ENCODE results near the gene TWIST2.

TWIST2 gene

DNA sequence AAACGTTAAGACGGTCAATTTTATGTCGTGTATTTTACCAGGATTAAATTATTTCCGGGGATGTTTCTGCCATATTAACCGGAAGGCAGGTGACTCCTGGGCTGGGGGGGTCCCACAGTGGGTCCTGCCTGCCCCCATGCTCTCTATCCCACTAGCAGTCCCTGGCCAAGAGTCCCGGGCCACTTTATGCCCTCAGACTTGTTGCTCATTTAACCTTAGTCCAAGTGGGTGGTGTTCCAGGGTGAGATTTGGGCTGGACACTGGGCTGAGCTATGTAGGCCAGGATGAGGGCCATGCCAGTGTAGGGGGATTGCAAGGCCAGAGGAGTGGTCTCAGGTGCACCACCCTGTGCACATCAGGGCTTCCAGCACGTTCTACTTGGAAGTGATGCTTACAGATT lies 24.1 kb downstream of the TWIST2 start:
- H3K14ac ChIP-seq (ENCODE audit: low read length) = no peak overlapping the region
- no peak overlapping the region for H3K9ac ChIP-seq (ENCODE audit: low read depth, low read length, poor library complexity)
- no peaks in the 10 kb centered on the region for H3K9me3 ChIP-seq (replicated peaks in 1 of 2; ENCODE audit: control insufficient read depth in 2 of 2, insufficient read depth in 1 of 2, low read depth in 1 of 2, low read length in 2 of 2)
- no peak overlapping the region for H3K18ac ChIP-seq (ENCODE audit: low read length)
- peaks cover 0 to 13% of the 10 kb centered on the region in 2 donors for H3K4me1 ChIP-seq (ENCODE audit: control insufficient read depth in 2 of 2, insufficient read depth in 1 of 2, low read depth in 1 of 2, low read length in 2 of 2)
- no peak overlapping the region for H3K4me3 ChIP-seq (ENCODE audit: low read length in 2 of 2)
- no peak overlapping the region for H2BK5ac ChIP-seq (ENCODE audit: low read length)
- no CpG with 5 or more reads among the region's 7 CpGs for WGBS, 2 donors (ENCODE audit: extremely low coverage in 2 of 2, insufficient read length in 2 of 2, insufficient replicate concordance in 1 of 2)
- H4K91ac ChIP-seq (ENCODE audit: low read depth, low read length, poor library complexity) = no peak overlapping the region
- H3K4me2 ChIP-seq (ENCODE audit: insufficient read depth, low read length, poor library complexity, severe bottlenecking) = no peak overlapping the region
- H2AK5ac ChIP-seq (ENCODE audit: low read depth, low read length) = no peak overlapping the region
- H2BK120ac ChIP-seq (ENCODE audit: low read depth, low read length) = no peak overlapping the region
- no peak for DNase-seq (ENCODE audit: low spot score)
- H3K4ac ChIP-seq (ENCODE audit: low read length) = no peak overlapping the region
- H3K79me1 ChIP-seq (ENCODE audit: low read depth, low read length) = peaks cover 1% of the 10 kb centered on the region
- no peak overlapping the region for H2BK15ac ChIP-seq (ENCODE audit: low read length)
- no peak overlapping the region for H2BK12ac ChIP-seq (ENCODE audit: low read length)
- H3K27me3 ChIP-seq (ENCODE audit: control insufficient read depth in 3 of 3, insufficient read depth in 3 of 3, low read depth in 1 of 3, low read length in 3 of 3) = peaks cover 0 to 10% (median 0%) of the 10 kb centered on the region in 3 experiments
- no peak overlapping the region for H3K27ac ChIP-seq (replicated peaks; ENCODE audit: low read length)
- H2AFZ ChIP-seq (ENCODE audit: low read length) = no peak overlapping the region
- H3K36me3 ChIP-seq (replicated peaks in 1 of 2; ENCODE audit: control insufficient read depth in 2 of 2, insufficient read depth in 2 of 2, low read length in 2 of 2) = no peaks in the 10 kb centered on the region
- no peak overlapping the region for H3K23ac ChIP-seq (ENCODE audit: low read depth, low read length, poor library complexity)
- no peak overlapping the region for H4K8ac ChIP-seq (ENCODE audit: low read depth, low read length)

DNA sequence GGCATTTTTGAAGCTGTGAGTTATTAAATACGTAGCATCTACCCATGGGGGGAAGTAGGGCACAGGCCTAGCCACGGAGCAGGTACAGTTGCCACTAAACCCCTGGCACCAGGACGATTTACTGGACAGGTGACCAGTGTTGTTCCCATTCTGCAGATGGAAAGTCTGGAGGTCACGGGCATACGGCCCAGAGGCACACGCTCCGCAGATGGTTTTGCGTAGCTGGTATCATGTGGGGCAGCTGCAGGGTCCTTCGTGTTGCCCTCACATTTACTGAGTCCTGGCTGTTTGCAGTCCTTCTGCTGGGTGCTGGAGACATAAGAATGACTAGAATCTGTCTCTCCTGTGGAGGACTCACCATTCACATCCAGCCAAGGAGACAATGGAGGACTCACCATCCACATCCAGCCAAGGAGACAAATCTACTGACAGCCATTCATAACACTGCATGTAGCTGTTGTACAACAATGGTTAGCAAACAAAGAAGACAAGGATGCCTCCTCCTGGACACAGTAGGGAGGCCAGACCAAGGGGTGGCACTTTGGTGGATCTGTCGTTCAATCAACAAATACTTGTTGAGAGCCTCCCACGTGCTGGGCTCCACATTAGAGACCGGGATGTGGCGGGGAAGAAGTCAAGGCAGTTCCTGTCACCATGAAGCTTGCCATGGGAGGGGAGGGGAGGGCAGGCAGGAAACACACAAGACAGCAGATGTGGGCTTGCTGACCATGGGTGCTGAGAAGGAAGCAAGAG lies 24.9 kb downstream of the TWIST2 start:
- no peak overlapping the region for H2BK12ac ChIP-seq (ENCODE audit: low read length)
- no peak overlapping the region for H3K4me2 ChIP-seq (ENCODE audit: insufficient read depth, low read length, poor library complexity, severe bottlenecking)
- H3K9ac ChIP-seq (ENCODE audit: low read depth, low read length, poor library complexity) = no peak overlapping the region
- H3K79me1 ChIP-seq (ENCODE audit: low read depth, low read length) = peaks cover 1% of the 10 kb centered on the region
- peak overlapping the region; percentile 63 for H3K23ac ChIP-seq (ENCODE audit: low read depth, low read length, poor library complexity)
- no peak overlapping the region for H2BK15ac ChIP-seq (ENCODE audit: low read length)
- no peak for DNase-seq (ENCODE audit: low spot score)
- no peak overlapping the region for H2BK5ac ChIP-seq (ENCODE audit: low read length)
- H2AFZ ChIP-seq (ENCODE audit: low read length) = no peak overlapping the region
- H2BK120ac ChIP-seq (ENCODE audit: low read depth, low read length) = no peak overlapping the region
- no peak overlapping the region for H3K4me3 ChIP-seq (ENCODE audit: low read length in 2 of 2)
- peaks cover 0 to 9% of the 10 kb centered on the region in 2 donors for H3K4me1 ChIP-seq (ENCODE audit: control insufficient read depth in 2 of 2, insufficient read depth in 1 of 2, low read depth in 1 of 2, low read length in 2 of 2)
- H4K8ac ChIP-seq (ENCODE audit: low read depth, low read length) = peak overlapping the region; percentile 17
- peak overlapping the region; percentile 54 for H2AK5ac ChIP-seq (ENCODE audit: low read depth, low read length)
- no peaks in the 10 kb centered on the region for H3K36me3 ChIP-seq (replicated peaks in 1 of 2; ENCODE audit: control insufficient read depth in 2 of 2, insufficient read depth in 2 of 2, low read length in 2 of 2)
- WGBS, 2 donors (ENCODE audit: extremely low coverage in 2 of 2, insufficient read length in 2 of 2, insufficient replicate concordance in 1 of 2) = no CpG with 5 or more reads among the region's 13 CpGs
- H3K14ac ChIP-seq (ENCODE audit: low read length) = peak overlapping the region; percentile 56
- no peak overlapping the region for H3K4ac ChIP-seq (ENCODE audit: low read length)
- no peak overlapping the region for H4K91ac ChIP-seq (ENCODE audit: low read depth, low read length, poor library complexity)
- no peaks in the 10 kb centered on the region for H3K9me3 ChIP-seq (replicated peaks in 1 of 2; ENCODE audit: control insufficient read depth in 2 of 2, insufficient read depth in 1 of 2, low read depth in 1 of 2, low read length in 2 of 2)
- peak overlapping the region; percentile 58 for H3K18ac ChIP-seq (ENCODE audit: low read length)
- H3K27me3 ChIP-seq (ENCODE audit: control insufficient read depth in 3 of 3, insufficient read depth in 3 of 3, low read depth in 1 of 3, low read length in 3 of 3) = peaks cover 0 to 9% (median 0%) of the 10 kb centered on the region in 3 experiments
- H3K27ac ChIP-seq (replicated peaks; ENCODE audit: low read length) = no peak overlapping the region

DNA sequence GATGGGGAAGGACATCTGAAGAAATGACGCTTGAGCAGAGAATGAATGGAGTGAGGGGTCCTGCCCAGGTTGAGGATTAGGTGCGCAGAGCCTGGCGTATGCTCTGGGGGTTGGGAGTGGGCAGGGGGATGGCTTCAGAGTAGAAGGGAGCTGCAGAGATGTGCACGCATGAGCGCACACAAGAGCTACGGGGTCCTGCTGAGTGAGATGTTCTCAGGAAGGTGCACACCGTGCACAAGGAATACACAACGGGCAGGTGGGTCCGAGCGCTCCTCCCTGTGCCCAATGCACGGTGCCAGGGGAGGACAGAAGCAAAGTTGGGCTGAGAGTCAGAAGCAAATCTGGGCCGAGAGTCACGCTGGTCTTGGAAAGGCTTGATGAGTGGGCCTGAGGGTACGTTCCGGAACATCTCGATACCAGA lies 25.5 kb downstream of the TWIST2 start:
- H3K27ac ChIP-seq (replicated peaks; ENCODE audit: low read length) = no peak overlapping the region
- H3K79me1 ChIP-seq (ENCODE audit: low read depth, low read length) = peaks cover 1% of the 10 kb centered on the region
- no peak overlapping the region for H3K9ac ChIP-seq (ENCODE audit: low read depth, low read length, poor library complexity)
- H3K9me3 ChIP-seq (replicated peaks in 1 of 2; ENCODE audit: control insufficient read depth in 2 of 2, insufficient read depth in 1 of 2, low read depth in 1 of 2, low read length in 2 of 2) = no peaks in the 10 kb centered on the region
- no CpG with 5 or more reads among the region's 16 CpGs for WGBS, 2 donors (ENCODE audit: extremely low coverage in 2 of 2, insufficient read length in 2 of 2, insufficient replicate concordance in 1 of 2)
- H3K36me3 ChIP-seq (replicated peaks in 1 of 2; ENCODE audit: control insufficient read depth in 2 of 2, insufficient read depth in 2 of 2, low read length in 2 of 2) = no peaks in the 10 kb centered on the region
- H2AFZ ChIP-seq (ENCODE audit: low read length) = no peak overlapping the region
- H3K4ac ChIP-seq (ENCODE audit: low read length) = no peak overlapping the region
- no peak for DNase-seq (ENCODE audit: low spot score)
- peak overlapping the region; percentile 56 for H3K14ac ChIP-seq (ENCODE audit: low read length)
- no peak overlapping the region for H2BK5ac ChIP-seq (ENCODE audit: low read length)
- no peak overlapping the region for H3K4me3 ChIP-seq (ENCODE audit: low read length in 2 of 2)
- H2AK5ac ChIP-seq (ENCODE audit: low read depth, low read length) = peak overlapping the region; percentile 54
- H4K8ac ChIP-seq (ENCODE audit: low read depth, low read length) = peak overlapping the region; percentile 17
- peaks cover 0 to 9% of the 10 kb centered on the region in 2 donors for H3K4me1 ChIP-seq (ENCODE audit: control insufficient read depth in 2 of 2, insufficient read depth in 1 of 2, low read depth in 1 of 2, low read length in 2 of 2)
- no peak overlapping the region for H2BK120ac ChIP-seq (ENCODE audit: low read depth, low read length)
- no peak overlapping the region for H4K91ac ChIP-seq (ENCODE audit: low read depth, low read length, poor library complexity)
- peak overlapping the region; percentile 58 for H3K18ac ChIP-seq (ENCODE audit: low read length)
- H3K23ac ChIP-seq (ENCODE audit: low read depth, low read length, poor library complexity) = peak overlapping the region; percentile 63
- H2BK15ac ChIP-seq (ENCODE audit: low read length) = no peak overlapping the region
- no peak overlapping the region for H3K4me2 ChIP-seq (ENCODE audit: insufficient read depth, low read length, poor library complexity, severe bottlenecking)
- peak overlapping the region; percentile 4 for H2BK12ac ChIP-seq (ENCODE audit: low read length)
- peaks cover 0 to 3% (median 0%) of the 10 kb centered on the region in 3 experiments for H3K27me3 ChIP-seq (ENCODE audit: control insufficient read depth in 3 of 3, insufficient read depth in 3 of 3, low read depth in 1 of 3, low read length in 3 of 3)

DNA sequence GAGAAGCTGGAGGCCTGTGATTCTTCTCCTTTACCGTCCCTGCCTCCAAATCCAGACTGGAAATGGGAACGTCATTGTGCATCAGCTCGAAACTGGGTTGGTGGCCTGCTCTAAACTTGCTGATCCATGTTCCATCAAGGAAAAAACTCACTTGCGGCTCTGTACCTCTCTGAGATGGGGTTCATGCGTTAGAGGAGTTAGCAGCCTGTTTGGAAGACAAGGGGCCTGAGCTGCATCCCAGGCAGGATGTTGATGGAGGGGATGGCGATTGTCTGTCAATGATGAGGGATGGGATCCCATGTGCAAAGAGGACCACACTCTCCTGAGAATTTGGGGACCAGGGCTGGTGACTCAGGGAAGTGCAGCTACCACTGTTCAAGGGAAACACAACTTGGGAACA lies 26.0 kb downstream of the TWIST2 start:
- DNase-seq (ENCODE audit: low spot score) = no peak
- H2BK12ac ChIP-seq (ENCODE audit: low read length) = no peak overlapping the region
- no peak overlapping the region for H3K27ac ChIP-seq (replicated peaks; ENCODE audit: low read length)
- H3K23ac ChIP-seq (ENCODE audit: low read depth, low read length, poor library complexity) = no peak overlapping the region
- no peak overlapping the region for H3K4me2 ChIP-seq (ENCODE audit: insufficient read depth, low read length, poor library complexity, severe bottlenecking)
- H3K4me1 ChIP-seq (ENCODE audit: control insufficient read depth in 2 of 2, insufficient read depth in 1 of 2, low read depth in 1 of 2, low read length in 2 of 2) = peaks cover 0 to 6% of the 10 kb centered on the region in 2 donors
- H3K27me3 ChIP-seq (ENCODE audit: control insufficient read depth in 3 of 3, insufficient read depth in 3 of 3, low read depth in 1 of 3, low read length in 3 of 3) = no peaks in the 10 kb centered on the region
- no peak overlapping the region for H3K4me3 ChIP-seq (ENCODE audit: low read length in 2 of 2)
- H3K79me1 ChIP-seq (ENCODE audit: low read depth, low read length) = no peaks in the 10 kb centered on the region
- no peak overlapping the region for H3K18ac ChIP-seq (ENCODE audit: low read length)
- no peak overlapping the region for H2AK5ac ChIP-seq (ENCODE audit: low read depth, low read length)
- H4K91ac ChIP-seq (ENCODE audit: low read depth, low read length, poor library complexity) = no peak overlapping the region
- no CpG with 5 or more reads among the region's 6 CpGs for WGBS, 2 donors (ENCODE audit: extremely low coverage in 2 of 2, insufficient read length in 2 of 2, insufficient replicate concordance in 1 of 2)
- no peak overlapping the region for H3K4ac ChIP-seq (ENCODE audit: low read length)
- H2BK120ac ChIP-seq (ENCODE audit: low read depth, low read length) = no peak overlapping the region
- H3K36me3 ChIP-seq (replicated peaks in 1 of 2; ENCODE audit: control insufficient read depth in 2 of 2, insufficient read depth in 2 of 2, low read length in 2 of 2) = no peaks in the 10 kb centered on the region
- H2BK15ac ChIP-seq (ENCODE audit: low read length) = no peak overlapping the region
- H2BK5ac ChIP-seq (ENCODE audit: low read length) = no peak overlapping the region
- H2AFZ ChIP-seq (ENCODE audit: low read length) = no peak overlapping the region
- no peak overlapping the region for H3K9ac ChIP-seq (ENCODE audit: low read depth, low read length, poor library complexity)
- no peak overlapping the region for H3K14ac ChIP-seq (ENCODE audit: low read length)
- no peaks in the 10 kb centered on the region for H3K9me3 ChIP-seq (replicated peaks in 1 of 2; ENCODE audit: control insufficient read depth in 2 of 2, insufficient read depth in 1 of 2, low read depth in 1 of 2, low read length in 2 of 2)
- H4K8ac ChIP-seq (ENCODE audit: low read depth, low read length) = no peak overlapping the region

Measured in neuronal stem cell (in vitro differentiated cells).